WTC11 (cell line): ENCODE measurements around the gene RGS9BP. TPM values are rescaled to one million over a fixed set of nuclear protein-coding genes. Genes with fewer than 3 reads are reported as not detected.

ENCODE experiments used
- ETV6 ChIP-seq: sonication (generic); formaldehyde crosslinking; IDR thresholded peaks from 2 replicates; pipeline ENCODE4 v1.8.1; 2022; ENCODE audit warnings: mild to moderate bottlenecking, missing genetic modification reagents
- FOXJ3 ChIP-seq: sonication (generic); formaldehyde crosslinking; IDR thresholded peaks from 2 replicates; pipeline ENCODE4 v1.9.0; 2021; ENCODE audit warnings: missing genetic modification reagents, mild to moderate bottlenecking, borderline replicate concordance
- FOXK1 ChIP-seq: sonication (generic); formaldehyde crosslinking; IDR thresholded peaks from 2 replicates; pipeline ENCODE4 v1.8.0; 2022; ENCODE audit warnings: mild to moderate bottlenecking, moderate library complexity, missing genetic modification reagents
- FOXP1 ChIP-seq: sonication (generic); formaldehyde crosslinking; IDR thresholded peaks from 2 replicates; pipeline ENCODE4 v1.8.0; 2022; ENCODE audit warnings: missing genetic modification reagents, mild to moderate bottlenecking, moderate library complexity, borderline replicate concordance
- IRF2 ChIP-seq: sonication (generic); formaldehyde crosslinking; IDR thresholded peaks from 2 replicates; pipeline ENCODE4 v1.8.0; 2022; ENCODE audit warnings: low read depth, missing genetic modification reagents, borderline replicate concordance
- JUN ChIP-seq: sonication (generic); formaldehyde crosslinking; IDR thresholded peaks from 2 replicates; pipeline ENCODE4 v1.8.0; 2023; ENCODE audit warnings: mild to moderate bottlenecking, missing genetic modification reagents
- KAT7 ChIP-seq: sonication (generic); formaldehyde crosslinking; IDR thresholded peaks from 2 replicates; pipeline ENCODE4 v1.8.1; 2023; ENCODE audit warnings: missing genetic modification reagents, mild to moderate bottlenecking, borderline replicate concordance
- NFYB ChIP-seq: sonication (generic); formaldehyde crosslinking; conservative IDR thresholded peaks from 2 replicates; pipeline ENCODE4 v1.8.0; 2022; ENCODE audit warnings: low read depth, missing genetic modification reagents
- NR2C2 ChIP-seq: sonication (generic); formaldehyde crosslinking; IDR thresholded peaks from 2 replicates; pipeline ENCODE4 v1.8.0; 2022; ENCODE audit warnings: mild to moderate bottlenecking, missing genetic modification reagents
- NR3C1 ChIP-seq: sonication (generic); formaldehyde crosslinking; conservative IDR thresholded peaks from 2 replicates; pipeline ENCODE4 v1.8.1; 2023; ENCODE audit warnings: low read depth, mild to moderate bottlenecking, missing genetic modification reagents
- SOX15 ChIP-seq: fragments of 250-450 bp; sonication (Bioruptor Pico); IDR thresholded peaks from 2 replicates; pipeline ENCODE4 v1.9.0; 2021; ENCODE audit warnings: mild to moderate bottlenecking
- TEAD1 ChIP-seq: sonication (generic); formaldehyde crosslinking; IDR thresholded peaks from 2 replicates; pipeline ENCODE4 v1.8.0; 2022; ENCODE audit warnings: mild to moderate bottlenecking, missing genetic modification reagents
- TEAD4 ChIP-seq: sonication (generic); formaldehyde crosslinking; IDR thresholded peaks from 2 replicates; pipeline ENCODE4 v1.8.0; 2022; ENCODE audit warnings: mild to moderate bottlenecking, missing genetic modification reagents
- ZBTB21 ChIP-seq: sonication (generic); formaldehyde crosslinking; IDR thresholded peaks from 2 replicates; pipeline ENCODE4 v1.8.1; 2023; ENCODE audit warnings: mild to moderate bottlenecking, missing genetic modification reagents, borderline replicate concordance
- ZNF219 ChIP-seq: sonication (generic); formaldehyde crosslinking; IDR thresholded peaks from 2 replicates; pipeline ENCODE4 v1.8.0; 2023; ENCODE audit warnings: missing genetic modification reagents, mild to moderate bottlenecking, borderline replicate concordance
- ZNF416 ChIP-seq: fragments of 250-450 bp; sonication (Bioruptor Pico); IDR thresholded peaks from 2 replicates; pipeline ENCODE4 v1.9.0; 2021; ENCODE audit warnings: mild to moderate bottlenecking, inconsistent platforms
- total RNA-seq: library from RNA; stranded (reverse); gene quantifications from 3 replicates; pipeline ENCODE4 v1.2.3, GENCODE V29; 2021
- TF ChIP-seq, protein P1 (sequence below): sonication (generic); formaldehyde crosslinking; IDR thresholded peaks from 2 replicates; pipeline ENCODE4 v1.8.0; 2022; ENCODE audit warnings: mild to moderate bottlenecking, missing genetic modification reagents
- TF ChIP-seq, protein P2 (sequence below): sonication (generic); formaldehyde crosslinking; IDR thresholded peaks from 2 replicates; pipeline ENCODE4 v1.8.1; 2023; ENCODE audit warnings: mild to moderate bottlenecking, missing genetic modification reagents, moderate library complexity
- TF ChIP-seq, protein P3 (sequence below): sonication (generic); formaldehyde crosslinking; IDR thresholded peaks from 2 replicates; pipeline ENCODE4 v1.8.1; 2023; ENCODE audit warnings: mild to moderate bottlenecking, moderate library complexity, missing genetic modification reagents
- TF ChIP-seq, protein P4 (sequence below): fragments of 250-450 bp; sonication (Bioruptor Pico); conservative IDR thresholded peaks from 2 replicates; pipeline ENCODE4 v1.9.0; 2021; ENCODE audit warnings: mild to moderate bottlenecking
- TF ChIP-seq, protein P5 (sequence below): sonication (generic); formaldehyde crosslinking; IDR thresholded peaks from 2 replicates; pipeline ENCODE4 v1.8.0; 2023; ENCODE audit warnings: mild to moderate bottlenecking, missing genetic modification reagents
- TF ChIP-seq, protein P6 (sequence below): fragments of 200-600 bp; IDR thresholded peaks from 2 replicates; pipeline ENCODE4 v1.8.0; 2022; ENCODE audit warnings: antibody characterized with exemption
- TF ChIP-seq, protein P7 (sequence below): sonication (generic); formaldehyde crosslinking; IDR thresholded peaks from 2 replicates; pipeline ENCODE4 v1.8.1; 2023; ENCODE audit warnings: mild to moderate bottlenecking, missing genetic modification reagents

The RGS9BP gene
- total RNA-seq, 1 experiment from 2014 or later: 0.24 TPM

DNA sequence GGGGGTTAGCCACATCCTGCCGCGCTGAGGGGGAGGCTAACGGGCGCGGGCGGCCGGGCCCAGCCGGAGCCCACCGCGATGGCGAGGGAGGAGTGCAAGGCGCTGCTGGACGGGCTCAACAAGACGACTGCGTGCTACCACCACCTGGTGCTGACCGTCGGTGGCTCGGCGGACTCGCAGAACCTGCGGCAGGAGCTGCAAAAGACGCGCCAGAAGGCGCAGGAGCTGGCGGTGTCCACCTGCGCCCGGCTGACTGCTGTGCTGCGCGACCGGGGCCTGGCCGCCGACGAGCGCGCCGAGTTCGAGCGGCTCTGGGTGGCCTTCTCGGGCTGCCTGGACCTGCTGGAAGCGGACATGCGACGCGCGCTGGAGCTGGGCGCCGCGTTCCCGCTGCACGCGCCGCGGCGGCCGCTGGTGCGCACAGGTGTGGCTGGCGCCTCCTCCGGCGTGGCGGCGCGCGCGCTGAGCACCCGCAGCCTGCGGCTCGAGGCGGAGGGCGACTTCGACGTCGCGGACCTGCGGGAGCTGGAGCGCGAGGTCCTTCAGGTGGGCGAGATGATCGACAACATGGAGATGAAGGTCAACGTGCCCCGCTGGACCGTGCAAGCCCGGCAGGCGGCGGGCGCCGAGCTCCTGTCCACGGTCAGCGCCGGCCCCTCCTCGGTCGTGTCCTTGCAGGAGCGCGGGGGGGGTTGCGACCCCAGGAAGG, 692 bp downstream of the RGS9BP start (continued):
- TF ChIP-seq, protein P1, sequence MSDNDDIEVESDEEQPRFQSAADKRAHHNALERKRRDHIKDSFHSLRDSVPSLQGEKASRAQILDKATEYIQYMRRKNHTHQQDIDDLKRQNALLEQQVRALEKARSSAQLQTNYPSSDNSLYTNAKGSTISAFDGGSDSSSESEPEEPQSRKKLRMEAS: peak; percentile 54; the same call in 1 of the 2 replicates
- TF ChIP-seq IRF2 (CRISPR knock-in tag): no peak
- TF ChIP-seq ZNF416 (CRISPR knock-in tag): no peak
- peak; percentile 71 for TF ChIP-seq FOXK1 (CRISPR knock-in tag)
- no peak for TF ChIP-seq SOX15 (CRISPR knock-in tag)
- TF ChIP-seq NFYB (CRISPR knock-in tag): 0 out of 2 replicates have a peak, but pooled peaks have one; percentile 18
- TF ChIP-seq, protein P2, sequence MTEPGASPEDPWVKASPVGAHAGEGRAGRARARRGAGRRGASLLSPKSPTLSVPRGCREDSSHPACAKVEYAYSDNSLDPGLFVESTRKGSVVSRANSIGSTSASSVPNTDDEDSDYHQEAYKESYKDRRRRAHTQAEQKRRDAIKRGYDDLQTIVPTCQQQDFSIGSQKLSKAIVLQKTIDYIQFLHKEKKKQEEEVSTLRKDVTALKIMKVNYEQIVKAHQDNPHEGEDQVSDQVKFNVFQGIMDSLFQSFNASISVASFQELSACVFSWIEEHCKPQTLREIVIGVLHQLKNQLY: no peak
- TF ChIP-seq FOXJ3 (CRISPR knock-in tag): no peak
- TF ChIP-seq TEAD4 (CRISPR knock-in tag): no peak
- peak; percentile 94 for TF ChIP-seq FOXP1 (CRISPR knock-in tag)
- TF ChIP-seq JUN (CRISPR knock-in tag): peak; percentile 62; the same call in 1 of the 2 replicates
- TF ChIP-seq TEAD1 (CRISPR knock-in tag): 0 out of 2 replicates have a peak, but pooled peaks have one; percentile 39
- TF ChIP-seq, protein P3, sequence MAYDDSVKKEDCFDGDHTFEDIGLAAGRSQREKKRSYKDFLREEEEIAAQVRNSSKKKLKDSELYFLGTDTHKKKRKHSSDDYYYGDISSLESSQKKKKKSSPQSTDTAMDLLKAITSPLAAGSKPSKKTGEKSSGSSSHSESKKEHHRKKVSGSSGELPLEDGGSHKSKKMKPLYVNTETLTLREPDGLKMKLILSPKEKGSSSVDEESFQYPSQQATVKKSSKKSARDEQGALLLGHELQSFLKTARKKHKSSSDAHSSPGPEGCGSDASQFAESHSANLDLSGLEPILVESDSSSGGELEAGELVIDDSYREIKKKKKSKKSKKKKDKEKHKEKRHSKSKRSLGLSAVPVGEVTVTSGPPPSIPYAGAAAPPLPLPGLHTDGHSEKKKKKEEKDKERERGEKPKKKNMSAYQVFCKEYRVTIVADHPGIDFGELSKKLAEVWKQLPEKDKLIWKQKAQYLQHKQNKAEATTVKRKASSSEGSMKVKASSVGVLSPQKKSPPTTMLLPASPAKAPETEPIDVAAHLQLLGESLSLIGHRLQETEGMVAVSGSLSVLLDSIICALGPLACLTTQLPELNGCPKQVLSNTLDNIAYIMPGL (CRISPR knock-in tag): no peak
- no peak for TF ChIP-seq ZNF219
- TF ChIP-seq, protein P4, sequence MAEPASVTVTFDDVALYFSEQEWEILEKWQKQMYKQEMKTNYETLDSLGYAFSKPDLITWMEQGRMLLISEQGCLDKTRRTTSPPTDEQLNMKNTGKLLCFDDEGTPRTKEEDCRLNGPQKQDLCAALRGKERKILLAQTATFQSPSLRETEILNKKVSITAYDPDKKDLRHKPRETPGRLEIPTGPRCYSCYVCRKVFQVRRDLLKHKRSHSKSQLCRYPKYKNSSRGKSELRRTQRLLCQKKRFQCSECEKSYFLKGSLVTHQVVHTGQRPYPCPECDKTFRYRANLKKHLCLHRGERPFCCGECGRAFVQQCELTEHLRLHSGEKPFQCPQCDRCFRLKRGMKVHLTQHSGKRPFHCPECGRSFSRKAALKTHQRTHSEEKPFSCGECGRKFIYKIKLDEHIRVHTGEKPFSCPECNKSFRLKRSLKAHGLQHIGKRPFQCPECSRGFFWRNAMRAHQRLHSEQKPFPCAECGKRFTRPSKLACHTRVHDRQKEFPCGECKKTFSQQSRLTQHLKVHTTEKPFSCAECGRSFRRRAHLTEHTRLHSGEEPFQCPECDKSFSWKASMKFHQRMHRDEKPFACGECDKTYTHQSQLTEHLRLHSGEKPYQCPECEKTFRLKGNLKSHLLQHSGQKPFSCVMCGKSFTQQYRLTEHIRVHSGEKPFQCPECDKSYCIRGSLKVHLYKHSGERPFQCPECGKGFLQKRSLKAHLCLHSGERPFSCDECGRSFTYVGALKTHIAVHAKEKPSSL: no peak
- TF ChIP-seq, protein P5, sequence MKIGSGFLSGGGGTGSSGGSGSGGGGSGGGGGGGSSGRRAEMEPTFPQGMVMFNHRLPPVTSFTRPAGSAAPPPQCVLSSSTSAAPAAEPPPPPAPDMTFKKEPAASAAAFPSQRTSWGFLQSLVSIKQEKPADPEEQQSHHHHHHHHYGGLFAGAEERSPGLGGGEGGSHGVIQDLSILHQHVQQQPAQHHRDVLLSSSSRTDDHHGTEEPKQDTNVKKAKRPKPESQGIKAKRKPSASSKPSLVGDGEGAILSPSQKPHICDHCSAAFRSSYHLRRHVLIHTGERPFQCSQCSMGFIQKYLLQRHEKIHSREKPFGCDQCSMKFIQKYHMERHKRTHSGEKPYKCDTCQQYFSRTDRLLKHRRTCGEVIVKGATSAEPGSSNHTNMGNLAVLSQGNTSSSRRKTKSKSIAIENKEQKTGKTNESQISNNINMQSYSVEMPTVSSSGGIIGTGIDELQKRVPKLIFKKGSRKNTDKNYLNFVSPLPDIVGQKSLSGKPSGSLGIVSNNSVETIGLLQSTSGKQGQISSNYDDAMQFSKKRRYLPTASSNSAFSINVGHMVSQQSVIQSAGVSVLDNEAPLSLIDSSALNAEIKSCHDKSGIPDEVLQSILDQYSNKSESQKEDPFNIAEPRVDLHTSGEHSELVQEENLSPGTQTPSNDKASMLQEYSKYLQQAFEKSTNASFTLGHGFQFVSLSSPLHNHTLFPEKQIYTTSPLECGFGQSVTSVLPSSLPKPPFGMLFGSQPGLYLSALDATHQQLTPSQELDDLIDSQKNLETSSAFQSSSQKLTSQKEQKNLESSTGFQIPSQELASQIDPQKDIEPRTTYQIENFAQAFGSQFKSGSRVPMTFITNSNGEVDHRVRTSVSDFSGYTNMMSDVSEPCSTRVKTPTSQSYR (CRISPR knock-in tag): no peak
- peak; percentile 38; the same call in 1 of the 2 replicates for TF ChIP-seq ETV6 (CRISPR knock-in tag)
- TF ChIP-seq NR2C2 (CRISPR knock-in tag): peak; percentile 31; the same call in 1 of the 2 replicates
- TF ChIP-seq, protein P6, sequence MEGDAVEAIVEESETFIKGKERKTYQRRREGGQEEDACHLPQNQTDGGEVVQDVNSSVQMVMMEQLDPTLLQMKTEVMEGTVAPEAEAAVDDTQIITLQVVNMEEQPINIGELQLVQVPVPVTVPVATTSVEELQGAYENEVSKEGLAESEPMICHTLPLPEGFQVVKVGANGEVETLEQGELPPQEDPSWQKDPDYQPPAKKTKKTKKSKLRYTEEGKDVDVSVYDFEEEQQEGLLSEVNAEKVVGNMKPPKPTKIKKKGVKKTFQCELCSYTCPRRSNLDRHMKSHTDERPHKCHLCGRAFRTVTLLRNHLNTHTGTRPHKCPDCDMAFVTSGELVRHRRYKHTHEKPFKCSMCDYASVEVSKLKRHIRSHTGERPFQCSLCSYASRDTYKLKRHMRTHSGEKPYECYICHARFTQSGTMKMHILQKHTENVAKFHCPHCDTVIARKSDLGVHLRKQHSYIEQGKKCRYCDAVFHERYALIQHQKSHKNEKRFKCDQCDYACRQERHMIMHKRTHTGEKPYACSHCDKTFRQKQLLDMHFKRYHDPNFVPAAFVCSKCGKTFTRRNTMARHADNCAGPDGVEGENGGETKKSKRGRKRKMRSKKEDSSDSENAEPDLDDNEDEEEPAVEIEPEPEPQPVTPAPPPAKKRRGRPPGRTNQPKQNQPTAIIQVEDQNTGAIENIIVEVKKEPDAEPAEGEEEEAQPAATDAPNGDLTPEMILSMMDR: no peak
- TF ChIP-seq NR3C1 (CRISPR knock-in tag): no peak
- TF ChIP-seq, protein P7, sequence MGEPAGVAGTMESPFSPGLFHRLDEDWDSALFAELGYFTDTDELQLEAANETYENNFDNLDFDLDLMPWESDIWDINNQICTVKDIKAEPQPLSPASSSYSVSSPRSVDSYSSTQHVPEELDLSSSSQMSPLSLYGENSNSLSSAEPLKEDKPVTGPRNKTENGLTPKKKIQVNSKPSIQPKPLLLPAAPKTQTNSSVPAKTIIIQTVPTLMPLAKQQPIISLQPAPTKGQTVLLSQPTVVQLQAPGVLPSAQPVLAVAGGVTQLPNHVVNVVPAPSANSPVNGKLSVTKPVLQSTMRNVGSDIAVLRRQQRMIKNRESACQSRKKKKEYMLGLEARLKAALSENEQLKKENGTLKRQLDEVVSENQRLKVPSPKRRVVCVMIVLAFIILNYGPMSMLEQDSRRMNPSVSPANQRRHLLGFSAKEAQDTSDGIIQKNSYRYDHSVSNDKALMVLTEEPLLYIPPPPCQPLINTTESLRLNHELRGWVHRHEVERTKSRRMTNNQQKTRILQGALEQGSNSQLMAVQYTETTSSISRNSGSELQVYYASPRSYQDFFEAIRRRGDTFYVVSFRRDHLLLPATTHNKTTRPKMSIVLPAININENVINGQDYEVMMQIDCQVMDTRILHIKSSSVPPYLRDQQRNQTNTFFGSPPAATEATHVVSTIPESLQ: no peak
- no peak for TF ChIP-seq ZBTB21
- TF ChIP-seq KAT7: no peak
